Transverse colon (tissue), 4 donors: ENCODE results near the gene EVA1C.

Source experiments
- EP300 ChIP-seq: sonication (generic); formaldehyde crosslinking; IDR thresholded peaks from one replicate; pipeline ENCODE4 v1.6.1; 2017; ENCODE audit warnings: antibody characterized with exemption, low read depth
- POLR2A ChIP-seq: fragments of 450-650 bp; IDR thresholded peaks from one replicate; pipeline ENCODE4 v1.6.1; 2016; ENCODE audit warnings: antibody characterized with exemption, mild to moderate bottlenecking, moderate library complexity
- POLR2AphosphoS5 ChIP-seq, 3 donors: sonication (generic); formaldehyde crosslinking; IDR thresholded peaks; one replicate each; pipeline ENCODE4 v1.6.1; 2016; ENCODE audit warnings: antibody characterized with exemption in 3 of 3
- TF ChIP-seq, protein P1 (sequence below), 5 experiments: fragments of 200-600 bp in 3 of 5; fragments of 450-650 bp in 2 of 5; sonication (generic) in 3 of 5; IDR thresholded peaks; 1 replicate in 2 of 5; 2 replicates in 3 of 5; pipeline ENCODE4 v1.5.1; 2016 to 2017; ENCODE audit warnings: antibody characterized with exemption in 5 of 5, inconsistent platforms in 3 of 5, mild to moderate bottlenecking in 2 of 5, moderate library complexity in 1 of 5

DNA sequence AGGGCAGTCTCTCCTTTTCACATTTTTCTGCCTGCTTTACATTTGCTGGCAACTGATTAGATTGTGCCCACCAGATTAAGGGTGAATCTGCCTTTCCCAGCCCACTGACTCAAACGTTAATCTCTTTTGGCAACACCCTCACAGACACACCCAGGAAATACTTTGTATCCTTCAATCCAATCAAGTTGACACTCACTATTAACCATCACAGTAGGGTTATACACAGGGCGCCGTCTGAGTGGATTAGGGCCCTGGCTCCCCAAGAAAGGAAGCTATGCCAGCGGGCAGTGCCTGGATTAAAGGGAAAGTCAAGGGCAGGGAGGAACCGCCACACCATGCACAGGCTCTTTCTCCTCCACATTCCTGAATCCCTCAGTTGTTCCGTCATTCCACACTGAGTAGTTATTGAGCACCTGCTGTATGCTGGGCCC is 56.2 kb downstream of the EVA1C start:
- no peak for TF ChIP-seq POLR2A
- TF ChIP-seq, protein P1, sequence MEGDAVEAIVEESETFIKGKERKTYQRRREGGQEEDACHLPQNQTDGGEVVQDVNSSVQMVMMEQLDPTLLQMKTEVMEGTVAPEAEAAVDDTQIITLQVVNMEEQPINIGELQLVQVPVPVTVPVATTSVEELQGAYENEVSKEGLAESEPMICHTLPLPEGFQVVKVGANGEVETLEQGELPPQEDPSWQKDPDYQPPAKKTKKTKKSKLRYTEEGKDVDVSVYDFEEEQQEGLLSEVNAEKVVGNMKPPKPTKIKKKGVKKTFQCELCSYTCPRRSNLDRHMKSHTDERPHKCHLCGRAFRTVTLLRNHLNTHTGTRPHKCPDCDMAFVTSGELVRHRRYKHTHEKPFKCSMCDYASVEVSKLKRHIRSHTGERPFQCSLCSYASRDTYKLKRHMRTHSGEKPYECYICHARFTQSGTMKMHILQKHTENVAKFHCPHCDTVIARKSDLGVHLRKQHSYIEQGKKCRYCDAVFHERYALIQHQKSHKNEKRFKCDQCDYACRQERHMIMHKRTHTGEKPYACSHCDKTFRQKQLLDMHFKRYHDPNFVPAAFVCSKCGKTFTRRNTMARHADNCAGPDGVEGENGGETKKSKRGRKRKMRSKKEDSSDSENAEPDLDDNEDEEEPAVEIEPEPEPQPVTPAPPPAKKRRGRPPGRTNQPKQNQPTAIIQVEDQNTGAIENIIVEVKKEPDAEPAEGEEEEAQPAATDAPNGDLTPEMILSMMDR (IDR thresholded peaks at IDR 0.05), result no peak
- TF ChIP-seq POLR2AphosphoS5 (IDR thresholded peaks at IDR 0.05), result no peak
- TF ChIP-seq EP300, result no peak
